ENCODE results near the gene HRH3.

HRH3 gene

DNA sequence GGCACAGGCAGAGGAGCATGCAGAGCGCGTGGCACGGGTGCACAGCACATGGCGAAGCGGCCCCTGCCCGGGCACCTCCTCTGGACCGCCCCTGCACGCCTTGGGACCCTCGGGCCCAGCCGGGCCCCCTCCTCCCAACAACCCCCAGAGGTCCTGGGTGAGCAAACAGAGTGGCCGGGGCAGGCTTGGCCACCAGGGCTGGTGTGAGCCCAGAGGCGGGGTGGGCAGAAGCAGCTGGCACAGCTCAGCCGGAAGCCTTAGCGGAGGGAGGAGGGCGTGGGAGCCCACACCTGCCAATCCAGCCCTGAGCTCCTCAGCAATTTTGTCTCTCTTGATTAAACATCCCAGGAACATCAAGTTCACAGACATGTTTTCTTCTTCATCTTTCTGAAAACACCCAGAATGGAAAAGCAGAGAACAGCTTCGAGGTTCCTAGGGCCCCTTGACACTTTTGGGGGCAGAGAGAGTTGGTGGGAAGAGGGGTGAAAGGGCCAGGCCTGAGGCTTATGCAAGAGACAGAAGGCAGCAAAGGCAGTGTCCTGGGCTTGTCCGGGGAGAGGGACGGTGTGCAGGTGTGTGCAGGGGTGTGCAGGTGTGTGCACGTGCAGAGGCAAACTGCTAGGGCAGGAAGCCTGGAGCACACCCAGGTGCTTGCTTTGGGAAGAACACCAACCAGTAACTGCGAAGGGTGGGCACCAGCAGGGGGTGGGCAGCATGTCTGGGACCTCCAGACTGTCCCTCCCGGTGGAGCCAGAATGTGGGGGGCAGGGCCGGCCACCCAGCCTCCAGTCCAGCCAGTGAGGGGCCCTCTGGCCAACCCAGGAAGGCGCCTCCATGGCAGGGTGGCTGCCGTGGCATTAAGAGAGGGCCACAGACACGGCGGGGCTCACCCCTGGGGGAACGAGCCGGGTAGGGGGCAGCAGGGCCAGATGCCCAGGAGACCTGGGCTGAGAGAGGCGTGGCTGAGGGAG lies 4.8 kb downstream of the HRH3 start:
- no peak for DNase-seq

DNA sequence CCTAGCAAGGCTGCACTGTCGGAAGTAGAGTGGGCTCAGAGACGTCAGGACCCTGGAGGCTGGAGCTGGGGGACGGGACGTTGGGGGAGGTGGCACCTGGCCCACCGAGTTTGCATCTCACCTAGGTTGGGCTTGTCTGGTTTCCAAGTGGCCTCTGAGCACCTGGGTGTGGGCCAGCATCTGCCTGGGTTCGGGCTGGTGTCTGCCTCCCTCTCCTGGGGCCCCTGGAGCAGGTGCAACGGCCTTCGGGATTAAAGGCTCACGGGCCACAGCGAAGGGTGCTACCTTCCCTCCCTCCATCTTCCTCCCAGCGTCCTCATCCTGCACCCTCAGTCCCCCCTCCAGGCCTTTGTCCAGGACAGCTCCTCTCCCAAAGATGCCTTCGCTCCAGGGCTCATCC lies 6.0 kb downstream of the HRH3 start:
- DNase-seq: no peak

DNA sequence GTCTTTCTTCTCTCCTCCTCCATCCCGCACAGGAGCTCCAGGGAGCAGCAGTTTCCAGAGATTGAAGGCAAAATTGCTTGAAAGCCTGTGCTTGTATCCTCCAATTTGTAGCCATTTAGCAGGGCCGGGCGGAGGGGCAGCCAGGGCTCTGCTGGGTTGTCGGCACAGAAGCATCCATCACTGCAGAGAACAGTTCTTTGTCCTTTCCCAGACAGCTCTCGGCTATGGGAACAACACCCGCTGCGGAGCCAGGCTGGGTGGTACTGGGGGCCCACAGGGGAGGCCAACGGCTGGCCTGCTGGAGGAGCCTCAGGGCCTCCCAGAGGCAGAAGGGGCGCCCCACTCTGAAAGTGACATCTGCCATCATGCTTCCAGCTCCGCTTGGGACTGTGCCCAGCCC lies 7.8 kb downstream of the HRH3 start:
- no peak for DNase-seq

DNA sequence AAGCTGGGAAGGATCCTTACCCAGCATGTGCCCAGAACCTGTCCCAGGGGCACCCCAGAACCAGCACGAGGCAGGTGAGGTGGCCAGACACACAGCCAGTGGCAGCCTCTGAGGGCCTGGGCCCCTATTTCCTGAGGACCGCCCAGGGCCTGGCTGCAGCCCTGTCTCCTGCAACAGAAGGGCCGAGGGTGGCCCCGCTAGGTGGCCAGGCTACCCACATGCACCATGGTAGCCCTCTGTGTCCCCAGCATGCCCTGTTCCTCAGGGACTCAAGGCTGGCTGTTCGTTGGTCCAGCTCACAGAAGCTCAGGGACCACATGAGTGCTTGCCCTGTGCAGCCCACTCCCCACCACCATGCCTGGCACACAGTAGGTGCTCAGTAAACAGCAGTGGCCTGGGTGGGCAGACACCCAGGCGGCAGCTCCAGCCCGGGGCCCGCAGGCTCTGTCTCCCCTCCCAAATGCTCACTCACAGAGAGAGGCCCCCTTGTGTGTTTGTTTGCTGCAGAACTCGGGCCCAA lies 8.2 kb downstream of the HRH3 start:
- DNase-seq: no peak

DNA sequence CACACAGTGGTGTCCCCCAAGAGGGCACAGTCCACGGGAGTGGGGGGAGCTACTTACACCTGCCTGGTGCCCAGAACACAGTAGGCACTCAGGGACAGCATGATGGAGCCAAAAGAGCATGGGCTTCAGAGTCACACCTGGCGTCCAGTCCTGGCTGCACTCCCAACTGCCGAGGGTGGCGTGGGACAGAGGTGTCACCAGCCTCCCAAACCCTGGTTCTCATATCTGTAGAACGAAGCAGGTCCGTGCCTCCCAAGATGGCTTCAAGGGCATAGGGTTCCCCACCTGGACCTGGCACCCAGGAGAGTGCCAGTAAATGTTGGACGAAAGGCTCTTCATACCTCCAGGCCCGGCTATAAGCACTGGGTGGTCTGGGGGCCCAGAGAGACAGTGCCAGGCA lies 8.9 kb downstream of the HRH3 start:
- DNase-seq: no peak

DNA sequence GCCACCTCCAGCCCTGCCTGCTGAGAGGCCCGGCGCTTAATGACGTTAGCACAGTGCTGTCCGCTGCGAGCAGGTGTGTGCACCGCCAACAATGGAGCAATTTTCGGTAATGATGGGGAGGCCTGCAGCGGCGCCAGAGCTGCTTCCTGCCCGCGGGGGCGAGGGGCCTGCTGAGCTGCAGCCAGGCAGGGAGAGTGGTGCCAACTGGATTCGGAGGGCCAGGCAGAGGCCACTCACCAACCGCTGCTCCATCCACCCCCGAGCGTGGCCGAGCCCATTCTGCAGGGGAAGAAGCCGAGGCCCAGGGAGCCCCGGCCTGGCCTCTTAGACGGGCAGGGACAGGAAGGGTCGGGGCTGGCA lies 9.6 kb downstream of the HRH3 start:
- no peak for DNase-seq

DNA sequence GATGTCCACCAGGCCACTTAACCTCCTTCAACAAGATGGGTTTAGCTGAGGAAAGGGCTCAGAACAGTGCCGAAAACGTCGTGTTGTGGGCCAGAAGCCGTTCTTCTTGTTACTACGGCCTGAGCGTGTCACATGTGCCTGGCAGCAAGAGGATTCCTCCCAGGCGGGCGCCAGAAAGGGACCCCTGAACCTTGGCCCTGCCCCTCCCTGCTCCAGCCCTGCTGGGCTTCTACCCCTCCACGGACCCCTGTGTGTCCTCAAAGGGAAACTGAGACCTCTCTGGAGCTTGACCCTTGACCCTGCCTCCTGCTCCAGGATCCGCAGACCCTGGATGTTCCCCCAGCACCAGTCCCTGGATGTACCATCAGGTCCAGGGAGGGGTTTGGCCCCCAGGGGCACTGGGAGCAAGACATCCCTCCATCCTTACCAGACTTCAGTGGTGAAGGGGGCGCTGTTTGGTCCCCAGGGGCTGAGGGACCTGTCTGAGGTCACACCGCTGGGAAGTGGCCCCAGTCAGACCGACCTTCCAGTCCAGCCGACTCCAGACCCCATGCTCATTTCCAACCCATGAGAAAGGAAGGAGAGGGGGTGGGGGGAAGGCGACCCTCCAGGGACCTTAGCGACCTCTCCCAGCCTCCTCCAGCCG lies 10.1 kb downstream of the HRH3 start:
- DNase-seq: no peak

DNA sequence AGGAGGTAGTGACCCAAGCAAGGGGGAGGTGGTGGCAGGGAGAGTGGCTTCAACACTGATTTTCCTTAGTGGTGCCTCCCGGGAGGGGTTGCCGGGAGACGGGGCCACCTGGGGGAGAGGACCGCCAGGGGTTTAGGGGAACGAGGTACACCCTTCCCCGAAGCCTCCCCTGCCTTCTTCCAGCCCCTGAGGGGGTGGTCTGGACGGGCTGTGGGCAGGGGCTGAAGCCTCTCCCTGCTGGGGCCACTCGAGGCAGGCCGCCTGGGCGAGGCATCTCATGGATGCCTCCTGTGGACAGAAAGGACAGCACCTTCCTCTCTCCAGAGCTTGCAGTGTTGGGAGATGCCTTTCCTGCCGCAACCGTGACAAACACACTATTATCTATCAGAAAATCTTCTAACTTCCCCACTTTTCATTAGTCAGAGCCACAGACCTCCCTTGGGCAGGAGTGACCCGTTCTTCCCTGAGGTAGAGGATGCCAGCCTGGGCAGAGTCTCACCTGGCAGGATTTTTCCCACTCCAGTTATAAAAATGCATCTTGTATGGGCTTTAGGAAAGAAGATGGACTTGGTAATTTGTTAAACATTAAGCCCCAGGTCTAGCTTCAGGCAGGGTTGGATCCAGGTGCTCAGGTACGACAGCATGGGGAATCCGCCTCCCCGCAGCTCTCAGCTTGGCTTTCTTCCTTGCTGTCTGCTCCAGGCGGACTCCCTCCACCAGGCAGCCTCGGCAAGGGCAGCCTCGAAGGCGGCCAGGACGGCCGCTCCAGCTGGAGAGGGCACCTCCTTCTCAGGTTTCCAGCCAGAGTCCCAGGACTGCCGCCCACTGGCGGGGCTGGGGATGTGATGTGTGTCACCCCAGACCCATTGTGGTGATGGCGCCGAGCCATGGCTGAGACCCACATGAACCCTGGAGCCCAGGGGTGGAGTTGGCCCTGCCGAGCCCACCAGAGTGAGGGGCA lies 11.0 kb downstream of the HRH3 start:
- DNase-seq: no peak

DNA sequence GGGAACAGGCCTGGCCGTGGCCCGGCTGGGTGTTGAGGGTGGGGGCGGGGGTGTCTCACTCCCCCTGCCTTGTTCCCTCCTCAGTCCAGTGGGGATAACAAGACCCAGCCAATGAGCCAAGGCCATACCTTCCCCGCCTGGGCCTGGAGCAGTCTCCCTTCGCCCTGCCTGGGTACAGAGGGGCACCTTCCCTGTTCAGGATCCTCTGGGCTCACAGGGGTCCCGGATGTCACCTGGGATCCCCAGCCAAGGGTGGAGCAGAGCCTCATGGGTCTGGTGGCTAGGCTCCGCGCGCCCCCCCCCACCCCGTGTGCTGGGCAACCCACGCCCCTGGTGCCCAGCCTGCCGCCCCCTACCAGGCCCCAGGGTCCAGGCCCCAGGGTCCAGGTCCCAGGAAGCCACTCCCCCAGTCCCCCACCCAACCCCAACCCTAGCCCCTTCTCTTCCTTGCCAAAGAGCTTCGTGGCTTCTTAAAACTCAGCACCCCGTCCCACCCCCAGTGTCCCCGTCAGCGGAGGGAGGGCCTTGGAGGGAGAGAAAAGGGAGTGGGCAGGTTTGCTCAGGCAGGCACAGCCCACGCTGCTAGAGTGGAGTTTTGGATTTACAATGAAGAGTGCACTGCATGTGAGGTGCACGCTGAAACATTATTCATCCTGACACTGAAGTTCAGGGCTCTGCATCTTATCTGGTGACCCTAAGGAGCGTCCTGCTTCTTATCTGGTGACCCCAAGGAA lies 11.8 kb downstream of the HRH3 start:
- DNase-seq: no peak

DNA sequence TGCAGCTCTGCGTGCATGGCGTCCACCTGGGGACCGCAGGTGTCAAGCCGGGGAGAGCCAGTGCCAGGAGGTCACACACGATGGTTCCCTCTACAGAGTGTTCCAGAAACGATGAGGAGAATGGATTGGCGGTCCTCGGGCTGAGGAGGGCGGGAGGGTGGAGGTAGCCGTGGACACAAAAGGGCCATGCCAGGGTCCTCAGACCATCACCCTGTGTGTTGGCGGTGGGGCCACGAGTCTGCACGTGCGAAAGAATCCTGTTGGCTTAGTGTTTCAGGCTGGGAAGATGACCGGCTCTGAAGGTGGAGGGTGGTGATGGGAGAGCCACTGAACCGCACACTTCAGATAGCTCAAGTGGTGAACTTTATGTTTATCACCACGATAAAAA lies 13.7 kb downstream of the HRH3 start:
- DNase-seq: no peak

DNA sequence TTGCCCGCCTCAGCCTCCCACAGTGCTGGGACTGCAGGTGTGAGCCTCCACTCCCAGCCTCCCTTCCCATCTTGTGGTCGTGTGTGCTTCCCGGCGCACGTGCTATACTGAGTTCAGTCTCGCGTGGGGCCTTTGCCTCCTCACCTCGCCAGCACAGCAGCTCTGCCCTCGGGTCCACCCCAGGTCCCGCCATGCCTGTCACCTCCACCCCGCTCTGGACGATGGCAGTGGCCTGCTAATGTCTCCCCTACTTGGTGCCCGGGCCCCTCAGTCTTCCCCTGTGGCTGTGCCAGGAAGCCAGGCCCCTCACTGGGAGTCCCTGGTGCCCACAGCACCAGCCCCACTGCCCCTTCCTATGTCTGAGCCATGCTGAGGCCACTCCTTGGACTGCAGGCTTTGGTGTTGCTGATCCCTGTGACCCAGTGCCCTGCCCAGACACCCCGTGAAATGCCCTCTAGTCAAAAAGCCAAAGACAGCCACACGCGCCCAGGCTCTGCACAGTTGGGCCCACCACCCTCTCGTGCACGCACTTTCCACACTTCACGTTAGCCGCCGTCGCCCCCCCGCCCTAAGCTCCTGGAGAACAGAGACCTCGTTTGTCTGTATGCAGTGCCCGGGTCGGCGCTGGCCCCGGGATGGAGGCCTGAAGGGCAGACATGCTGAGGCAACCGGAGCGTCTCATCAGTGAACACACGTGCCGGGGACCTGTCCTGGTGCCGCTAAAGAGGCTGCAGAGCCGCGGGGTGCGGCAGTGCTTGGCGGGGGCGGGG lies 14.3 kb downstream of the HRH3 start:
- no peak for DNase-seq

DNA sequence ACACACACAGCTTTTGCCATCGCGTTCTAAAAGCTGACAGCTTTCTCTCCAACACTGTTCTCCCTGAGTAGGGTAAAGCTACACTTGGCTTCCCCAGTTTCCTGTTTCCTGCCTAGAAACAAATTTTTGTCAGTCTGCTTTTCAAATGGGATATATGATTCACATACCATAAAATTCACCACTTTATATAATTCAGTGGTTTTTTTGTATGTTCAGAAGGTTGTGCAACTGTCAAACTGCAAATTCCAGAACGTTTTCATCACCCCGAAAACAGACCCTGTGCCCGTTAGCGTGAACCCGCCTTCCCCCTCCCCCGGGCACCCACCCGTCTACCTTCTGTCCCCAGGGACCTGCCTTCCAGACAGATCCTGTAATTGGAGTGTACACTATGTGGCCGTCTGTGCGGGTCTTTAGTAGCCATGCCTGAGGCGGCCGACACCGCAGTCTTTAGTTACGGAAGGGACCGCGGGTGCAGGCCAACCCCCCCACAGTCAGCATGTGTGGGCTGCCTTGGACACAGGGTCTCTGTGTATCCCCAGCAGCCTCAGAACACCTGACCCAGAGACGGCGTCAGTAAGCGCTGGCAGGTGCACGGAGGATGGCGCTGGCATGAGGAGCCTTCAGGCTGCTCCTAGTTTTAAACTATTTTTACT lies 16.6 kb downstream of the HRH3 start:
- DNase-seq: no peak

DNA sequence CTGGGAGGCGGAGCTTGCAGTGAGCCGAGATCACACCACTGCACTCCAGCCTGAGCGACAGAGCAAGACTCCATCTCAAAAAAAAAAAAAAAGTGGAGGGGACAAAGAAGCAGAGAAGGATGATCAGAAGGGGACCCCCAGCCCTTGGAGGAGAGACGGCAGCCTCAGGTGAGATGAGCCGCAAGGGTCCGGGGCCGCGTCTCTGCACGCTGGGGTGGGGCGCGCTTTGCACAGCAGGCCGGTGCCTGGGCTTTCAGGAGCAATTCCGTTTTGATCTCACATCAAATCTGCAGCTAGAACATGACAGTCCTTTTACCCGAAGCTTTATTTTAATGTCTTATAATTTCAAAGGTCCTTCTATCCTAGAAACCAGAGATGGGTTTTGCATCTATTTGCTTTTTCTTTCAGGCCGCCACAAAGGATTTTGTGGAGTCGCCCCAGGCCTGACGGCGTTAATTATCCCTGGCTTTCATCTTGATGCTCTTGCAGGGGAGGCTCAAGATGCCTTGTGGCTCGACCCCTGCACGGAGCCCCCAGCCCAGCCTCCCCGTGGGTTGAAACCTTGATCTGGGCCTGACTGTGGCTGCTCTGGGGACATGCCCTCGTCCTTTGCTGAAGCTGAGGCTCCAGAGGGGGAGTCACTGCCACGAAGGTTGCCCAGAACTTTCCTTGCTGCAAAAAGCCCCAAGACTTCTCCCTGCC lies 17.3 kb downstream of the HRH3 start:
- no peak for DNase-seq

DNA sequence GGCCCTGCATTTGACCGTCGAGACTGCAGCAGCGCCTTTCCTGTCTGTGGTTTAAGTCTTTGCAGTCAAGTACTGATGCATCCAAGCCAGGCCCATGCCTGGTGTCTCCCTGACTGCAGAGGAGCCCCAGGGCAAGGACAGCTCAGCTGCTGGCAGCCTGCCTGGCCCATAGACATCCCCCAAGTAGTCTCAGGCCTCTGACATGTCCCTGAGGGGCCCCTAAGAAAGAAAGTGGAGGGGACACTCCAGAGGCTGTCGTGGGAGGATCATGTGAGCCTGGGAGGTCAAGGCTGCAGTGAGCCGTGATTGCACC lies 18.0 kb downstream of the HRH3 start:
- no peak for DNase-seq

DNA sequence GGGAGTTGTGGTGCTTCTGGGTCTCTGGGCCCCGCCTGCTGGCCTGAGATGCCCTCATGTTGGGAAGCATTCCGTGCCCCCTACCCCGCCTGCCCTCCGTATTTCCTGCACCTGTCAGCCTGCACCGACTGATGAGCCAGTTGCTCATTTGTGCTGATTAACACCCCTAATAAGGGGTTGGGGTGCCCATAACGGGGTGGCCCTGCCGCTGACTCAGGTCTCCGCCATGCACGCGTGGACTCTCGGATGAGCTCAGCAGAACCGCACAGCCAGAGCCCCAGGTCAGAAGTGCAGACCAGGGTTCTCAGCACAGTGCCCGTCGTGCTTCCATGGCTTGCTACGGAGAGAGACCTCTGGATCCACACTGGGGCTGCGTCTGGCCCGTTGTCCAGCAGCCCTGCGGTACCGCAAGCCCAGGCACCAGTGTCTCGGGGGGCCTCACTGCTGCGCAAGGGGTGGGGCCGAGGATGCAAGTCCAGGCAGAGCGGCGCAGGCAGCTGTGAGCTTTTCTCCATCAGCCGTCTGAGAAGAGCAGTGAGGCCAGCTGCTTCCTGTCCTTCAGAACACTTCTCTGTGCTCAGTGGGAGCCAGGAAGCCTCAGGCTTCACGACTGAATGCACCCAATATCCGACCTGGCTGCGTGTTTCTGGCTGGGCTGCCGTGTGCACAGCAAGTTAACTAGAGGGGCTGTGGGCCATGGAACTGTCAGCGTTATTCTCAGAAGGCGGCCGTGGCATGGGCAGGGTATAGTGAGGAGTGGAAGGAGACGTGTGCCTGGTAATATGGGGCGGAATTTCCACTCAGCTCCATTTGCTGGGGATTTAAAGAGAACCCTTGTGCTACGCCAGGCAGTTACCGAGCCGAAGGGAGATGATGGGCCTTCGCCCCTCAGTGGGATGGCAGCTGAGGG lies 18.6 kb downstream of the HRH3 start:
- DNase-seq: no peak

DNA sequence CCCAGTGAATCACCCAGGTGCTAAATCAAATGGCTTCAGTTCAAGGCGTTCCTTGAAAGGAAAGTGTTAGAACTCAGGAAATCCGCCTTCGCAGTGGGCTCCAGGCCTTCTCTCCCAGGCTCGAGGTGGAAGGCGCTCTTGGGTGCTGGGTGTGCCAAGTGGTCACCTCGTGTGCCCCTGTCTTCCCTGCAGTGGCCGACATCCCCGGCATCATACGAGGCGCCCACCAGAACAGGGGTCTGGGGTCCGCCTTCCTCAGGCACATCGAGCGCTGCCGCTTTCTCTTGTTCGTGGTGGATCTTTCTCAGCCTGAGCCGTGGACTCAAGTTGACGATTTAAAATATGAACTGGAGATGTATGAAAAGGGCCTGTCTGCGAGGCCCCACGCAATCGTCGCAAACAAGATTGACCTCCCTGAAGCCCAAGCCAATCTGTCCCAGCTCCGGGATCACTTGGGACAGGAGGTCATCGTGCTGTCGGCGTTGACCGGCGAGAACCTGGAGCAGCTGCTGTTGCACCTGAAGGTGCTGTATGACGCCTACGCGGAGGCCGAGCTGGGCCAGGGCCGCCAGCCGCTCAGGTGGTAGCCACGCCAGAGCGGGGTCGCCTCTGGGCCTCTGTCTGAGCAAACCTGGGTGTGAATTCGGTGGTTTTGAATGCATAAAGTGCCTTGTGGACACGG lies 19.4 kb downstream of the HRH3 start:
- no peak for DNase-seq

DNA sequence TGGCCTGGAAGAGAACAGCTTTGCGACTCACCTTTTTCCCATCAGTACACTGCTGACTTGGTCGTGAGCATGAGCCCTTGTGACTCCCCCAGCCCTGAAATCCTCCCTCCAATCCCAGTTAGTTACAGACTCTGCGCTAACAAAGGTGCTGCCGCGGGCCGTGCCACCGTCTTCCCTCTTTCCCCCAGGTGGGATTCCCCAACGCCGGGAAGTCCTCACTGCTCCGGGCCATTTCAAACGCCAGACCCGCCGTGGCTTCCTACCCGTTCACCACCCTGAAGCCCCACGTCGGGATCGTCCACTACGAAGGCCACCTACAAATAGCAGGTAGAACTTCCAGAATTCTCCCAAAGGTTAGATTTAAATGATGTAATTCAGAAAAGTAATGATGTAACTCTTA lies 21.1 kb downstream of the HRH3 start:
- no peak for DNase-seq

DNA sequence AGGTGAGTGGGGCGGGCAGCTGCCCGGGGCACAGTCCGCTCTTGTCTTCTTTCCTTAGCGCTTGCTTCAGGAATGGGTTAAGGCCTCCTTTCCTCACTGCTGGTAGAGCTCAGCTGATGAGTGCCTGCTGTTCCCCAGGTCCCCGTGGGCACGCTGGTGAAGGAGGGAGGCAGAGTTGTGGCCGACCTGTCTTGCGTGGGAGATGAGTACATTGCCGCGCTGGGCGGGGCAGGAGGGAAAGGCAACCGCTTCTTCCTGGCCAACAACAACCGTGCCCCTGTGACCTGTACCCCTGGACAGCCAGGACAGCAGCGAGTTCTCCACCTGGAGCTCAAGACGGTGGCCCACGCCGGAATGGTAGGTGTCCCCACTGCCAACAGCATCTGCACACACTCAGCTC lies 21.6 kb downstream of the HRH3 start:
- no peak for DNase-seq

DNA sequence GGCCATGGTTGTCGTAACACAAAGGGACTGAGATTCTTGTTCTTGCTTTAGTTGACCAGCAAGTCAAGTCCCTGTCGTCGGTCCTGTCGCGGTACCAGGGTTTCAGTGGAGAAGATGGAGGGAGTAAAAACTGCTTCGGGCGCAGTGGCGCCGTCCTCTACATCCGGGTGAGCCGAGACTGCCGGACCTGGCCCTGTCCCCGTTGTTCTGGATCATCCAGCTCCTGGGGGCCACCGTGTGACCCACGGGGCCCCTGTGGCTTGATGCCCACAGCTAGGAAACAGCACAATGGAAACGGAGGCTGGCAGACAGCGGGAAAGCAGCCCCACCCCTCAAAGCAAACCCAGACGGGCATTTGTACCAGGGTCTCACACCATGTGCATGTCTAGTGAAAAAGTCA lies 22.3 kb downstream of the HRH3 start:
- no peak for DNase-seq
